MM.1S (cell line): ENCODE measurements around the gene CPT1A.
A peak's percentile ranks its signal among the peaks of the same experiment; 100 is the strongest.

ENCODE experiments used
- DNase-seq: peaks from one replicate; pipeline ENCODE4 v3.0.0-alpha.2; 2015
- H2AFZ ChIP-seq: fragments of 300-600 bp; sonication (generic); 2 replicates; pipeline ENCODE4 v1.6.0; 2016; ENCODE audit warnings: antibody characterized with exemption, low read length
- H3F3A ChIP-seq: fragments of 300-600 bp; sonication (generic); 2 replicates; pipeline ENCODE4 v1.6.1; 2016; ENCODE audit warnings: mild to moderate bottlenecking, antibody characterized with exemption, low read length, moderate library complexity, mixed read lengths; ENCODE audit not compliant: insufficient read depth
- H3K27ac ChIP-seq: fragments of 300-600 bp; sonication (generic); 2 replicates; pipeline ENCODE4 v1.5.1; 2016; ENCODE audit warnings: mild to moderate bottlenecking, low read length
- H3K27me3 ChIP-seq: fragments of 300-600 bp; sonication (generic); replicated peaks from 2 replicates; pipeline ENCODE4 v1.6.0; 2016; ENCODE audit warnings: low read length; ENCODE audit not compliant: insufficient read depth
- H3K36me3 ChIP-seq: fragments of 300-600 bp; sonication (generic); replicated peaks from 2 replicates; pipeline ENCODE4 v1.6.1; 2016; ENCODE audit warnings: mild to moderate bottlenecking, low read length, mixed read lengths; ENCODE audit not compliant: insufficient read depth
- H3K4me1 ChIP-seq: fragments of 300-600 bp; sonication (generic); 2 replicates; pipeline ENCODE4 v1.6.1; 2016; ENCODE audit warnings: low read length, mixed read lengths
- H3K4me2 ChIP-seq: fragments of 300-600 bp; sonication (generic); 2 replicates; pipeline ENCODE4 v1.6.0; 2016; ENCODE audit warnings: low read depth, low read length
- H3K4me3 ChIP-seq: fragments of 300-600 bp; sonication (generic); 2 replicates; pipeline ENCODE4 v1.5.1; 2016; ENCODE audit warnings: low read length, mixed read lengths
- H3K79me2 ChIP-seq: fragments of 300-600 bp; sonication (generic); 2 replicates; pipeline ENCODE4 v1.6.1; 2016; ENCODE audit warnings: mixed run types, low read length, mixed read lengths
- H3K9ac ChIP-seq: fragments of 300-600 bp; sonication (generic); 2 replicates; pipeline ENCODE4 v1.6.1; 2016; ENCODE audit warnings: low read length, mixed read lengths
- H3K9me2 ChIP-seq: fragments of 300-600 bp; sonication (generic); replicated peaks from 2 replicates; pipeline ENCODE4 v1.6.1; 2016; ENCODE audit warnings: mild to moderate bottlenecking, low read length, mixed read lengths; ENCODE audit not compliant: insufficient read depth
- H3K9me3 ChIP-seq: fragments of 300-600 bp; sonication (generic); replicated peaks from 2 replicates; pipeline ENCODE4 v1.6.1; 2016; ENCODE audit warnings: mild to moderate bottlenecking, low read length, mixed read lengths; ENCODE audit not compliant: insufficient read depth
- H4K20me1 ChIP-seq: fragments of 300-600 bp; sonication (generic); 2 replicates; pipeline ENCODE4 v1.6.1; 2016; ENCODE audit warnings: mild to moderate bottlenecking, low read length, moderate library complexity, mixed read lengths; ENCODE audit not compliant: insufficient read depth
- EZH2 ChIP-seq: fragments of 300-600 bp; sonication (generic); optimal IDR thresholded peaks from 2 replicates; pipeline ENCODE3; 2017; ENCODE audit warnings: low read depth, mild to moderate bottlenecking, antibody characterized with exemption, low read length, mixed read lengths
- EZH2phosphoT487 ChIP-seq: fragments of 300-600 bp; sonication (generic); IDR thresholded peaks from 2 replicates; pipeline ENCODE4 v1.6.1; 2018; ENCODE audit warnings: antibody characterized with exemption, low read length
- TF ChIP-seq, protein P1 (sequence below): fragments of 300-600 bp; sonication (generic); IDR thresholded peaks from 2 replicates; pipeline ENCODE4 v1.5.1; 2016; ENCODE audit warnings: antibody characterized with exemption, low read length, mixed read lengths

The CPT1A gene

DNA sequence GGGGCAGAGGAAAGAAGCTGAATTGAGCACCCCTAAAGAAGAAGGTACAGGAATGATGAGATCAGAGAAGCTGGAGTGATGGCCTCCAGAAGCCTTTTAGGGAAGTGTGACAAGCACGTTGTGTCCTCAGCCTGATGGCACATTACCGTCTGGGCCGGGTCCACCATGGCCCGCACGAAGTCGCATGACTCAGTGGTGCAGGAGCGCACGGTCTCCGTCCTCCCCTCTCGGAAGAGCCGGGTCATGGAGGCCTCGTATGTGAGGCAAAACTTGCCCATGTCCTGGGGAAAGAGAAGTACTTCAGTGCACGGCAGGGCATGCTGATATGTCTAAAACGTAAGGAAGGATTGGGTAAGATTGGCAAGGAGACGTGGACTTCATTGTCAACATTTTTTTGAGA is 79.2 kb downstream of the CPT1A start:
- Histone ChIP-seq H3K4me1 (peaks cover 23% of the 10 kb centered on the region), H3K9me2 (no peaks in the 10 kb centered on the region), H3K27me3 (no peaks in the 10 kb centered on the region), H3K4me3 (no peak overlapping the region), H3K4me2 (peak overlapping the region; percentile 94; the same call in 1 of the 2 replicates), H3K79me2 (peaks cover 14% of the 10 kb centered on the region), H3K9me3 (no peaks in the 10 kb centered on the region), H3K27ac (peak overlapping the region; percentile 90), H4K20me1 (no peaks in the 10 kb centered on the region), H3F3A (peaks cover 19% of the 10 kb centered on the region), H2AFZ (no peak overlapping the region), H3K9ac (peak overlapping the region; percentile 43), H3K36me3 (no peaks in the 10 kb centered on the region; the same call in 1 of the 2 replicates)
- TF ChIP-seq, protein P1, sequence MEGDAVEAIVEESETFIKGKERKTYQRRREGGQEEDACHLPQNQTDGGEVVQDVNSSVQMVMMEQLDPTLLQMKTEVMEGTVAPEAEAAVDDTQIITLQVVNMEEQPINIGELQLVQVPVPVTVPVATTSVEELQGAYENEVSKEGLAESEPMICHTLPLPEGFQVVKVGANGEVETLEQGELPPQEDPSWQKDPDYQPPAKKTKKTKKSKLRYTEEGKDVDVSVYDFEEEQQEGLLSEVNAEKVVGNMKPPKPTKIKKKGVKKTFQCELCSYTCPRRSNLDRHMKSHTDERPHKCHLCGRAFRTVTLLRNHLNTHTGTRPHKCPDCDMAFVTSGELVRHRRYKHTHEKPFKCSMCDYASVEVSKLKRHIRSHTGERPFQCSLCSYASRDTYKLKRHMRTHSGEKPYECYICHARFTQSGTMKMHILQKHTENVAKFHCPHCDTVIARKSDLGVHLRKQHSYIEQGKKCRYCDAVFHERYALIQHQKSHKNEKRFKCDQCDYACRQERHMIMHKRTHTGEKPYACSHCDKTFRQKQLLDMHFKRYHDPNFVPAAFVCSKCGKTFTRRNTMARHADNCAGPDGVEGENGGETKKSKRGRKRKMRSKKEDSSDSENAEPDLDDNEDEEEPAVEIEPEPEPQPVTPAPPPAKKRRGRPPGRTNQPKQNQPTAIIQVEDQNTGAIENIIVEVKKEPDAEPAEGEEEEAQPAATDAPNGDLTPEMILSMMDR, result no peak
- TF ChIP-seq EZH2 (no peak), EZH2phosphoT487 (no peak)
- no peak for DNase-seq

DNA sequence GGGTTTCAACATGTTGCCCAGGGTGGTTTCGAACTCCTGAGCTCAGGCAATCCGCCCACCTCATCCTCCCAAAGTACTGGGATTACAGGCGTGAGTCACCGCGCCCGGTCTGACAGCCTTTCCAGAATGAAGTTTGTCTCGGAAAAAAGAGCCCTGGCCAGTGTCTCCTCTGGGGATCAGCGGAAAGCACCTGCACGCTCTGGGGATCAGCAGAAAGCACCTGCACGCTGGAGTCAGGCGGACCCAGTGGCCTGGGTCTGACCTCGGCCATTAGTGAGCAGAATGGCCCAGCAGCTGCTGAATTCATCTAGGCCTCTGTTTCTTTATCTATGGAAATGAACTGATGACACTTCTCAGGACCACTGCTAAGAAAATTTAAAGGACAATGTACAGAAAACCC is 79.9 kb downstream of the CPT1A start:
- Histone ChIP-seq H3K79me2 (peaks cover 14% of the 10 kb centered on the region), H2AFZ (no peak overlapping the region)
- no peak for DNase-seq

DNA sequence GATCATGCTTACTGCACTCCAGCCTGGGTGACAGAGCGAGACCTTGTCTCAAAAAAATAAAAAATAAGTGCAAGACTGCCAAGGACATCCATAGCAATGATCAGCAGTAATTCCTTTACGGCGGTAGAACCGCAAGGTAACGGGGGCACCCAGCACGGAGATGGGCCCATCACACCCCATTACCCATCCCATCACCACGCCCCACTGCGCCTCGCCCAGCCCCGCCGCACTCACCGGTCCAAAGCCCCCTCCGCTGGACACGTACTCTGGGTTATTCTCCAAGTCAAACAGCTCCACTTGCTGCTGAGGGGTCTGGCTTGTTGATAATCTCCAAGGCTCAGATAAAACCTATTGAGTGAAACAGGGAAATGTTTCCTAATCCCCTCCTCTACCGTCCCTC is 81.7 kb downstream of the CPT1A start:
- H3K4me1 ChIP-seq, result peaks cover 23% of the 10 kb centered on the region
- DNase-seq, result no peak
- TF ChIP-seq EZH2 (no peak), EZH2phosphoT487 (no peak)
- TF ChIP-seq, protein P1, result no peak
- no peak overlapping the region for H3K9ac ChIP-seq
- no peaks in the 10 kb centered on the region for H3K27me3 ChIP-seq
- peaks cover 19% of the 10 kb centered on the region for H3F3A ChIP-seq
- peaks cover 14% of the 10 kb centered on the region for H3K79me2 ChIP-seq
- no peaks in the 10 kb centered on the region; the same call in 1 of the 2 replicates for H3K36me3 ChIP-seq
- no peak overlapping the region for H3K4me2 ChIP-seq
- H3K4me3 ChIP-seq, result no peak overlapping the region
- no peak overlapping the region for H3K27ac ChIP-seq
- no peaks in the 10 kb centered on the region for H4K20me1 ChIP-seq
- no peaks in the 10 kb centered on the region for H3K9me2 ChIP-seq
- no peak overlapping the region for H2AFZ ChIP-seq
- H3K9me3 ChIP-seq, result no peaks in the 10 kb centered on the region

More for the DNA sequence above, 79.9 kb downstream of the CPT1A start:
- H3K4me2 ChIP-seq, result no peak overlapping the region
- TF ChIP-seq EZH2 (no peak), EZH2phosphoT487 (no peak)
- TF ChIP-seq, protein P1, result no peak
- no peak overlapping the region for H3K4me3 ChIP-seq
- no peaks in the 10 kb centered on the region; the same call in 1 of the 2 replicates for H3K36me3 ChIP-seq
- peaks cover 19% of the 10 kb centered on the region for H3F3A ChIP-seq
- no peak overlapping the region for H3K9ac ChIP-seq
- H3K27me3 ChIP-seq, result no peaks in the 10 kb centered on the region
- peaks cover 23% of the 10 kb centered on the region for H3K4me1 ChIP-seq
- H3K9me3 ChIP-seq, result no peaks in the 10 kb centered on the region
- no peak overlapping the region; the same call in 1 of the 2 replicates for H3K27ac ChIP-seq
- no peaks in the 10 kb centered on the region for H4K20me1 ChIP-seq
- H3K9me2 ChIP-seq, result no peaks in the 10 kb centered on the region
